Measurements from ENCODE around the gene PKD2L1.

DNA sequence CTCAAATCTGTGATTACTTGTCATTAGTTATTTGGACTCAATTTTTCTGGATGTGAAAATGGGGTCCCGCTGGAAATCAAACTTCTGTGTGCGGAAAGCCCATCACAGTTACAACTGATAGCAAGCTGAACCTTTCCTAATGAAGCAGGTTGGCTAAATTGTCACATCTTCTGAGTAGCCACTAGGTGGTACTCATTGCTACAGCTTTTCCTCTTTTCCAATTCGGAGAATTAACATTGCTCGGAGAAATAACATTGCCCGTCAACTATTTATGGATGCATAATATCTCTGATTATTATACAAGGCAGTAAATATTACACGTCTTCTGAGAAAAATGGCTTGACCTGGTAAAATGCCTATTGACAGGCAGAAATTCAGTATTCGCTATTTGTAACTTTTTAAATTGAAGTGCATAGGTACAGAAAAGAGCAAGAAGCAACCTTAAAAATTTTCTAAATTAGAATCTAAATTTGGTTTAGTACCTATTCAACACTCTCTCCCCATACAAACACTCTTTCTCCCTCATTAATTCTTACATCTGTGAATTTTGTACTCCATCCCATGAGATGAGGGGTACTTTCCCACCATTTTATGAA lies 26.2 kb downstream of the PKD2L1 start:
- TF ChIP-seq CHD2 (IDR thresholded peaks at IDR 0.05; ENCODE audit: low read length) (no peak), BRCA1 (IDR thresholded peaks at IDR 0.05; ENCODE audit: low read depth, low read length) (no peak), POLR2A (IDR thresholded peaks at IDR 0.05; ENCODE audit: control extremely low read depth in 1 of 2, low read depth in 2 of 2, low read length in 2 of 2) (no peak), SIX5 (IDR thresholded peaks at IDR 0.05; ENCODE audit: low read depth, low read length) (no peak), RXRA (IDR thresholded peaks at IDR 0.05; ENCODE audit: insufficient read depth, low read depth, low read length) (no peak), RAD21 (IDR thresholded peaks at IDR 0.05 in 1 of 2, conservative IDR thresholded peaks at IDR 0.05 in 1 of 2; ENCODE audit: low read depth in 2 of 2, low read length in 2 of 2) (peak; percentile 73 to 77), EP300 (IDR thresholded peaks at IDR 0.05; ENCODE audit: borderline replicate concordance in 1 of 2, low read depth in 2 of 2, low read length in 2 of 2) (no peak), ASH2L (IDR thresholded peaks at IDR 0.05; ENCODE audit: low read length) (no peak), SP2 (IDR thresholded peaks at IDR 0.05; ENCODE audit: low read length) (no peak), ZNF274 (IDR thresholded peaks at IDR 0.05; ENCODE audit: borderline replicate concordance, extremely low read depth, low read length) (no peak), KDM1A (IDR thresholded peaks at IDR 0.05; ENCODE audit: borderline replicate concordance, low read length) (no peak)
- TF ChIP-seq, protein P1, sequence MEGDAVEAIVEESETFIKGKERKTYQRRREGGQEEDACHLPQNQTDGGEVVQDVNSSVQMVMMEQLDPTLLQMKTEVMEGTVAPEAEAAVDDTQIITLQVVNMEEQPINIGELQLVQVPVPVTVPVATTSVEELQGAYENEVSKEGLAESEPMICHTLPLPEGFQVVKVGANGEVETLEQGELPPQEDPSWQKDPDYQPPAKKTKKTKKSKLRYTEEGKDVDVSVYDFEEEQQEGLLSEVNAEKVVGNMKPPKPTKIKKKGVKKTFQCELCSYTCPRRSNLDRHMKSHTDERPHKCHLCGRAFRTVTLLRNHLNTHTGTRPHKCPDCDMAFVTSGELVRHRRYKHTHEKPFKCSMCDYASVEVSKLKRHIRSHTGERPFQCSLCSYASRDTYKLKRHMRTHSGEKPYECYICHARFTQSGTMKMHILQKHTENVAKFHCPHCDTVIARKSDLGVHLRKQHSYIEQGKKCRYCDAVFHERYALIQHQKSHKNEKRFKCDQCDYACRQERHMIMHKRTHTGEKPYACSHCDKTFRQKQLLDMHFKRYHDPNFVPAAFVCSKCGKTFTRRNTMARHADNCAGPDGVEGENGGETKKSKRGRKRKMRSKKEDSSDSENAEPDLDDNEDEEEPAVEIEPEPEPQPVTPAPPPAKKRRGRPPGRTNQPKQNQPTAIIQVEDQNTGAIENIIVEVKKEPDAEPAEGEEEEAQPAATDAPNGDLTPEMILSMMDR (IDR thresholded peaks at IDR 0.05; ENCODE audit: control extremely low read depth in 1 of 3, insufficient read depth in 1 of 3, low read depth in 1 of 3, low read length in 3 of 3): peak in 2 of 3 experiments; percentile 58 to 81; a peak in 3 of 4 replicates
- TF ChIP-seq, protein P2, sequence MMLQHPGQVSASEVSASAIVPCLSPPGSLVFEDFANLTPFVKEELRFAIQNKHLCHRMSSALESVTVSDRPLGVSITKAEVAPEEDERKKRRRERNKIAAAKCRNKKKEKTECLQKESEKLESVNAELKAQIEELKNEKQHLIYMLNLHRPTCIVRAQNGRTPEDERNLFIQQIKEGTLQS (IDR thresholded peaks at IDR 0.05; ENCODE audit: insufficient read depth, low read depth, low read length): no peak

All from H1 (cell line).